K562 (cell line): ENCODE measurements around the gene BAIAP2. TPM values are rescaled to one million over a fixed set of nuclear protein-coding genes. Genes with fewer than 3 reads are reported as not detected.

Experiments used
- BCOR ChIP-seq: fragments of 450-650 bp; IDR thresholded peaks from 2 replicates; pipeline ENCODE4 v1.6.1; 2016
- BMI1 ChIP-seq: fragments of 150-350 bp; IDR thresholded peaks from 2 replicates; pipeline ENCODE4 v1.6.1; 2014; ENCODE audit warnings: low read length
- TSHZ1 ChIP-seq: fragments of 250-450 bp; sonication (Bioruptor Pico); IDR thresholded peaks from 2 replicates; pipeline ENCODE4 v1.4.0; 2020; ENCODE audit warnings: mild to moderate bottlenecking, moderate library complexity
- polyA plus RNA-seq, 8 experiments: library from polyadenylated mRNA; depleted of rRNA in 4 of 8; stranded (reverse) in 5 of 8; unstranded in 3 of 8; fragments of >200 nt; fragmentation: Nextera tagmentation in 2 of 8; fragmentation: Illumina TruSeq in 1 of 8; extraction: Ambion mirVana in 2 of 8; extraction: Trizol in 1 of 8; gene quantifications; 2 replicates each; pipeline versions ENCODE4 v1.2.1 to v1.2.3, GENCODE V29; 2011 to 2014; ENCODE audit warnings: inconsistent platforms in 1 of 8, missing spikeins in 1 of 8
- total RNA-seq, 7 experiments: library from RNA; depleted of rRNA in 6 of 7; stranded (reverse); fragments of >200 nt in 6 of 7; fragmentation: Illumina TruSeq in 2 of 7; extraction: Trizol in 2 of 7; gene quantifications; 2 replicates each; pipeline versions ENCODE4 v1.2.1 to v1.2.3, GENCODE V29; 2011 to 2021; ENCODE audit warnings: low replicate concordance in 1 of 7
- TF ChIP-seq, protein P1 (sequence below): IDR thresholded peaks from 2 replicates; pipeline ENCODE4 v1.6.1; 2016; ENCODE audit warnings: missing genetic modification characterization, missing compliant biosample characterization
- TF ChIP-seq, protein P2 (sequence below): sonication (generic); formaldehyde crosslinking; IDR thresholded peaks from 2 replicates; pipeline ENCODE4 v1.8.0; 2023; ENCODE audit warnings: mild to moderate bottlenecking, missing genetic modification reagents

Gene BAIAP2
- total and polyA plus RNA-seq, 9 of the 15 experiments (the other 6 are each of a cell fraction or from before 2014, with no cell fraction given), result 2.3 to 51.6 (median 18.4) TPM

- TF ChIP-seq TSHZ1 (CRISPR knock-in tag) (no peak), BMI1 (no peak), BCOR (peak; percentile 51)
- TF ChIP-seq, protein P1, sequence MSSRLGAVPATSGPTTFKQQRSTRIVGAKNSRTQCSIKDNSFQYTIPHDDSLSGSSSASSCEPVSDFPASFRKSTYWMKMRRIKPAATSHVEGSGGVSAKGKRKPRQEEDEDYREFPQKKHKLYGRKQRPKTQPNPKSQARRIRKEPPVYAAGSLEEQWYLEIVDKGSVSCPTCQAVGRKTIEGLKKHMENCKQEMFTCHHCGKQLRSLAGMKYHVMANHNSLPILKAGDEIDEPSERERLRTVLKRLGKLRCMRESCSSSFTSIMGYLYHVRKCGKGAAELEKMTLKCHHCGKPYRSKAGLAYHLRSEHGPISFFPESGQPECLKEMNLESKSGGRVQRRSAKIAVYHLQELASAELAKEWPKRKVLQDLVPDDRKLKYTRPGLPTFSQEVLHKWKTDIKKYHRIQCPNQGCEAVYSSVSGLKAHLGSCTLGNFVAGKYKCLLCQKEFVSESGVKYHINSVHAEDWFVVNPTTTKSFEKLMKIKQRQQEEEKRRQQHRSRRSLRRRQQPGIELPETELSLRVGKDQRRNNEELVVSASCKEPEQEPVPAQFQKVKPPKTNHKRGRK (tag), result 0 out of 2 replicates have a peak, but pooled peaks have one; percentile 25
- TF ChIP-seq, protein P2, sequence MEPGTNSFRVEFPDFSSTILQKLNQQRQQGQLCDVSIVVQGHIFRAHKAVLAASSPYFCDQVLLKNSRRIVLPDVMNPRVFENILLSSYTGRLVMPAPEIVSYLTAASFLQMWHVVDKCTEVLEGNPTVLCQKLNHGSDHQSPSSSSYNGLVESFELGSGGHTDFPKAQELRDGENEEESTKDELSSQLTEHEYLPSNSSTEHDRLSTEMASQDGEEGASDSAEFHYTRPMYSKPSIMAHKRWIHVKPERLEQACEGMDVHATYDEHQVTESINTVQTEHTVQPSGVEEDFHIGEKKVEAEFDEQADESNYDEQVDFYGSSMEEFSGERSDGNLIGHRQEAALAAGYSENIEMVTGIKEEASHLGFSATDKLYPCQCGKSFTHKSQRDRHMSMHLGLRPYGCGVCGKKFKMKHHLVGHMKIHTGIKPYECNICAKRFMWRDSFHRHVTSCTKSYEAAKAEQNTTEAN (CRISPR knock-in tag), result no peak
Measured at GRCh38 chr17:80990921-80991644, 43.9 kb upstream of the BAIAP2 start (continued).
